Activated CD4-positive, CD25-positive, alpha-beta regulatory T cell treated with anti-CD3 and anti-CD28 coated beads, Interleukin-2, amount 50 U/mL, for 16 hours (primary cell): ENCODE results near the gene TOMM20.
"Not testable (repeated sequence)": the region's sequence is repeated elsewhere in the genome, so short reads cannot be mapped to it uniquely, and the experiment has no call there.

Experiments
- DNase-seq: peaks from one replicate; pipeline ENCODE4 v3.0.0-alpha.2; 2020; ENCODE audit warnings: low read depth, low spot score

Gene TOMM20

GRCh38 chr1:235079443-235080296 is 49.0 kb downstream of the TOMM20 start:
- no peak for DNase-seq

GRCh38 chr1:235078480-235079381 is 49.9 kb downstream of the TOMM20 start:
- no peak for DNase-seq

DNA sequence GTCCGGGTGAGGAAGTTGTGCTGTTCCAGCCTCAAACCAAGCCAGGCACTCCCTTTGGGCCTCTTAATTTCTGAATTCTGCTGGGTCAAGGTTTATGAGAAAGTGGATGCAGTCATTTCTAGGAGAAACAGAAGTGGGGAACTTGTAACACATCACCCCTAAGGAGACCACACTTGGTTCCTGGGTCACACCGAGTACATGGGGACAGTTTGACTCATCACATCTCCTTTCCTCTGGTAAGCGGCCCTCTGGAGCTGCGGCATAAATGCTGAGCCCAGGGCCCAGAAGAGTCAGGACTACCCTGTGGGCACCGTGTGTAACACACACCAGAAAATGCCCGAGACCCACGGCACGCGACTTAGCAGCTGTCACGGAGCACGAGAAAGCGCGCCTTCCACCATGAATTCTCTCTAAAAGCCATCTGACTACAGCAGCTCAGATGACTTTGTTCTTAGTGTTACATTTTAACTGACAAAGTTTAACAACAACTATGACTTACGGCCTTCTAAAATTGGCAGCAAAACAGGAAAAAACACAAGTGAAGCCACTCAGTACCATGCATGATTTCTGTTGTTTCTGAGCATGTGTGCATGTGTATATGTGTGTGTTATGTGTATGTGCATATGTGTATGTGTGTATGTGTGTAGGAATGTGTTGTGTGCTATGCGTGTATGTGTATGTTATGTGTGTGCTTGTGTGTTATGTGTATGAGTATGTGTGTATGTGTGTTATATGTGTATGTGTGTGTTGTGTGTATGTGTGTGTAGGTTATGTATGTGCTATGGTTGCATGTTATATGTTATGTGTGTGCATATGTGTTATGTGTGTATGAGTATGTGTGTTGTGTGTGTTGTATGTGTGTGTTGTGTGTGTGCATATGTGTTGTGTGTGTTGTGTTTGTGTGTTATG is 50.8 kb downstream of the TOMM20 start:
- no peak for DNase-seq

- DNase-seq = no peak
Measured at GRCh38 chr1:235077163-235077540, 51.5 kb downstream of the TOMM20 start.

- no peak for DNase-seq
Measured at GRCh38 chr1:235076504-235077162, 52.0 kb downstream of the TOMM20 start.

DNA sequence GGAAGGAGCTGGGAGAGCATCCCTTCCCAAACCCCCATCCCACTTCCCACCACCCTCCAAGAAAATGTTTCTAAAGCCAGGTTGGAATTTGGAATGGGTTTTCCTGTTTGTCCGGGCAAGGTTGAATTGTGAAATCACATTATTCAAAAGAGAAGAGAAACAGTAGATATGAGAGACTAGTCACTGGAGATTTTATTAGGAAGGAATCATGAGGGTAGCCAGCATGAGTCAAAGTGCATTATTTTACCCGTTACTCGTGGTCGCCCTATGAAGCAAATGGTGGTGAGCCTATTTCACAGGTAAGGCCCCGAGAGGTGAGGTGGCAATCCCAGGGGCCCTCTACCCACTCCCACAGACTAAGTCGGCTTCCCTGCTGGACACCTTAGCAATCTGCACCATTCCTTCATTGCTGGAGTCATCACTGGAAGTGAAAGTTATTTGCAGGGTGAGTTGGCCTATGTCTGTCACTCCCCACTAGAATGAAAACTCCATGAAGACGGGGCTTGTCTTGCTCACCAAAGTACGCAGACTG is 52.8 kb downstream of the TOMM20 start:
- no peak for DNase-seq

DNA sequence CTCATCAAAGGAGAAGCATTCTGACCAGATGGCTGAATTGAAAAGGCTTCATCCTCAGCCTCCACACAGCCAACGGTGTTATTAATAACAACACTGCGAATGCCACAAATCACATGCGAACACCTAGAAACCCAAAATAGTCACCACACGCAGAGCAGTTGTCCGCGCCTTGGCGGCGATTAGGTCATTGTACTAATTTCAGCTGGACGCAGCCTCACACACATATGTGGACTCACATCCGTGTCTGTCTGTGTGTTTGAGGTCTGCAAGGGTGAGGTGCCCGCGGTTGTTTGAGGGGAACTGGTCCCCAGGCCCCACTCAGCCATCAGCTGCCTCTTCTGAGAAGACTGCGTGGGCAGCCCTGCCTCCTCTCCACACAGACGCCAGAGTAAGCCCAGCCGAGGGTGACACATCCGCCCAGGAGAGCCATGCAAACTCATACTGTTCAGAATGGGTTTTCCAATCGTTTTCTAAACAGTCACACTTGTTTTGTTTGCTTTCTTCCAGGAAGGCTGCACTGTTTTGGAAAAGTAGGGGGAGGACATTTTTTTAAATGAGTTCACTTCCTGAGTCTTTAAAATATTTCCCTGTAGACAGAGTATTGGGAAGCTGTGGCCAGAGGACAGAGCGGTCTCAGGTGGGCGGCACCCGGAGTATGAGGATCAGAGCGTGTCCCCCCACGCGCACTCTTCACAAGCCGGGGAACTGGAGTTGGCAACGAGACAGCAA is 53.4 kb downstream of the TOMM20 start:
- peak; percentile 46 for DNase-seq

GRCh38 chr1:235074523-235075047 is 54.1 kb downstream of the TOMM20 start:
- no peak for DNase-seq

- DNase-seq = no peak
Measured at GRCh38 chr1:235073968-235074522, 54.6 kb downstream of the TOMM20 start.

GRCh38 chr1:235073331-235073967 is 55.2 kb downstream of the TOMM20 start:
- no peak for DNase-seq

DNA sequence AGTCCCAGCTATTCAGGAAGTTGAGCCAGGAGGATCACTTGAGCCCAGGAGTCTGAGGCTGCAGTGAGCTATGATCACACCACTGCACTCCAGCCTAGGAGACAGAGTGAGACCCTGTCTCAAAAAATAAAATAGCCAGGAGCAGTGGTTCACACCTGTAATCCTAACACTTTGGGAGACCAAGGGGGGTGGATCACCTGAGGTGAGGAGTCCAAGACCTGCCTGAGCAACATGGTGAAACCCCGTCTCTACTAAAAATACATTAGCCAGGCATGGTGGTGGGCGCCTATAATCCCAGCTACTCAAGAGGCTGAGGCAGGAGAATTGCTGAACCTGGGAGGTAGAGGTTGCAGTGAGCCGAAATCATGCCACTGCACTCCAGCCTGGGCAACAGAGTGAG is 56.1 kb downstream of the TOMM20 start:
- not testable (repeated sequence) for DNase-seq

DNA sequence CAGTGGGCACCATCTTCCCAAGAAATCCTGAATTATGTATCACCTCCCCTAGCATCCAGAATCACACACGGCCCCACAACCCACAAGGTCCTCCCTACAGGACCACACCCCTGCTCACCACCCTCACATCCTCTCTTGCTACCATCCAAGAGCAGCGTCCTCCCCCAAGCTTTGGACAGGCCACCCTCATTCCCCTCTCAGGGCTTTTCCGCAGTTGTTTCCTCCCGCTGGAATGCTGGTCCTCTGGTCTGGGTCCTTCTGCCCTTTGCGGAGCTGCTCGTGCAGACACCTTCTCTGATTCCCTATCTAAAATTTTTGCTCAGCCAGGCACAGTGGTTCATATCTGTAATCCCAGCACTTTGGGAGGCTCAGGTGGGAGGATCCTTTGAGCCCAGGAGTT is 56.5 kb downstream of the TOMM20 start:
- no peak for DNase-seq

DNA sequence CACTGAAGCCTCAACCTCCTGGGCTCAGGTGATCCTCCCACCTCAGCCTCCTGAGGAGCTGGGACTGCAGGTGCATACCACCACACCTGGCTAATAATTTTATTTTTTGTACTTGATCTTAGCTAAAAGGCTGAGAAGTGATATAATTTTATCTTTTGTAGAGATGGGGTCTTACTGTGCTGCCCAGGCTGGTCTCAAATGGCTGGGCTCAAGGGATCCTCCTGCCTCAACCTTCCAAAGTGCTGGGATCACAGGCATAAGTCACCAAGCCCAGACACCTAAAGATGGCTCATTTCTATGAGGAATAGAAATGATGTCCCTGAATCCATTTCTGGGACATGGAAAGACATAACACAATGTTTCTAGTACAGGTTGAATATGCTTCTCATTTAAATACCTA is 57.8 kb downstream of the TOMM20 start:
- no peak for DNase-seq

DNA sequence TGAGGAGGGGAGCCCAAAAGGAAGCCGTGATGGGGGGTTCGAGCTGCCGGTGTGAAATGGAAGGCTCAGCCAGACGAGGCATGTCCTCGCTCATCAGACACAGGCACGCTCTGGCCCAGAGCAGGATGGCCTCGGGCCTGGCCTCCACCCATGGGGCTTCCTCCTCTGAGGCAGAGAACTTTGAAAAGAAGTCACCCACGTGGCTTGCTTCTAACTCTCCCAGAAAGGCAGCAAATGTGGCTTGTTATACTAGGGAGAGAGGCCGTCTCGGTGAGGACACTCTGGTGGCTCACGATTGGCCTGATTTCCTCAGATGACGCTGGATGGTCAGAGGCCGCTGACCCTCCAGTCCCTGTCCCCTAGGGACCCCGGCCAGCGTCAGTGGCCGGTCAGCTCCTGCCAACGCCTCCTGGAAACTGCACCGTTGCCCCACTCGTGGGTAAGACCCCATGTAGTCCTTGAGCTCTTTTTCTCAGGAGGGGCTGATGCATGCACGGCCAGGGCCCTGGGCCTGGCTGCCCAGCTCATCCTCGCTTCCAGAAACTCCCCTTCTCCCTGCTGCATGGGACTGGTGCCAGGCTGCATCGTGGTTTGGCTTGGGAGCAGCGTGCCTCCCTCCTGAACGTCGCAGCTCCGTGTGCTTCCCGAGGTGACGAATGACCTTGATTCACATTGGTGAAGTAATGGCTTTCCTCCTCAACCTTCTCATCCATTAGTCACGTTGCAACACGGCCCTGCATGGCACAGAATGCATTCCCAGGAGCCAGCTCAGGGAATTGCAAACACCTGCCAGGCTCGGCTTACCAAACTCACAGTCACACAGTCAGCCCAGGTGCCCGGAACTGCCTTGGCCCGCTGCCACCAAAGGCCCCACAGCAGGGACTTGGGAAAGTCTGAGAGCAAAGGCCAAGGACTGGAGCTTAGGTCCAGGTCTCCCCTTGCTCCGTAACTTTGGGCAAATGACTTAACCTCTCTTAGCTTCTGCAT is 58.8 kb downstream of the TOMM20 start:
- DNase-seq = no peak

DNA sequence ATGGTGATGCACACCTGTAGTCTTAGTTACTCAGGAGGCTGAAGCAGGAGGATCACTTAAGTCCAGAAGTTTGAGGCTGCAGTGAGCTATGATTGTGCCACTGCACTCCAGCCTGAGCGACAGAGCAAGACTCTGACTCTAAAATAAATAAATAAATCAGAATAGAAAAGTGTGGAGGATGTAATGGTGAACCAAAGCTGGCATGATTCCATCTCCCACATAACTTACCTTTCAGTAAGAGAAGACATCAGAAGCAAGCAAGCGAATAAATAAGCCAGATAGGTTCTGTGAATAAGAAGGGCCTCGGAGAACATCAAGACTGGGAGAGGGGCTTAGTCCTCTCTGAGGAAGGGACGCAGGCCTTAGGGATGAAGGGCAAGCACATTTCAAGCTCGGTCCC is 59.5 kb downstream of the TOMM20 start:
- DNase-seq = no peak

DNA sequence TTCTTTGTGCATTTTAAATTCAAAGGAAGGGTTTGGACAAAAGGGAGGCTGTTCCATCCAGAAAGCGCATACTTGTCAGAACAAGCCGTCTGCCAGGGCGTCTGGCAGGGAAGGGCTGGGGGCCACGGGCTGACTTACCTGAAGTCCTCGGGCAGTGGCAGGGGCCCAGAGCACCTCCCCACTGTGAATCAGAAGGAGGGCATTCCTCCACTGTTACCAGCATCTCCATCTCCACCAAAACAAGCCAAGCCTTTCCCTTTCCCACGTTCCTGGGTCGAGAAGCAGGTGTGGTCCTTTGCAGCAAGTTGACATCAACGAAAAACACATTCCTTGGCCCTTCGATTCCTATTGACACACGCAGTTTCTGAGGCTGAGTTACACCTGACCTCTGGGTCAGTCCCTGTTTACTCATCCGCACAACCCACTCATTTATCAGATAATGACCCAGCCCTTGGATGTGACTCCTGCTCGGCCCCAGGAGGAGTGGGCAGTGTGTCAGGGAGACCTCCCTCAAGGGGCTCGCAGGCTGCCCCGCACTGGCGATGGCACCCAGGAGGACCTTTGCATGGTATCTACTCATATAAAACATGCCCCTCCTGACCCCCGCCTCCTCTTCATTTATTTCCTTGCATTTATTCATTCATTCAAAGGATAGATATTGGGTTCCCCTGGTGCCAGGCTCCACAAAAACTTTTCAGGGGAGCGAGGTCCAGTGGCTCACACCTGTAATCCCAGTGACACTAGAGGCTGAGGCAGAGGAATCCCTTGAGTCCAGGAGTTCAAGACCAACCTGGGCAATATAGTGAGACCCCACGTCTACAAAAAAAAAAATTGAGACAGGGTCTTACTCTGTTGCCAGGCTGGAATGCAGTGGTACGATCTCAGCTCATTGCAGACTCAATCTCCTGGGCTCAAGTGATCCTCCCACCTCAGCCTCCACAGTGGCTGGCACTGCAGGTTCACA is 60.2 kb downstream of the TOMM20 start:
- no peak for DNase-seq
